Vagina (tissue), 2 donors: ENCODE measurements around the gene TPX2. TPM values are rescaled to one million over a fixed set of nuclear protein-coding genes. Genes with fewer than 3 reads are reported as not detected.
"Not testable (repeated sequence)": the region's sequence is repeated elsewhere in the genome, so short reads cannot be mapped to it uniquely, and the experiment has no call there.

ENCODE experiments used
- DNase-seq, 2 donors: peaks; one replicate each; pipeline ENCODE4 v3.0.0-alpha.2; 2017; ENCODE audit errors: extremely low spot score in 2 of 2
- H3K27ac ChIP-seq: fragments of 200-600 bp; sonication (generic); one replicate; pipeline ENCODE4 v1.5.1; 2019
- H3K27me3 ChIP-seq: fragments of 200-600 bp; sonication (generic); one replicate; pipeline ENCODE4 v1.5.1; 2019
- H3K36me3 ChIP-seq, 2 donors: fragments of 200-600 bp; sonication (generic); one replicate each; pipeline ENCODE4 v1.5.1; 2017 to 2019
- H3K4me1 ChIP-seq: fragments of 200-600 bp; sonication (generic); one replicate; pipeline ENCODE4 v1.5.1; 2019
- H3K4me3 ChIP-seq, 2 donors: fragments of 200-600 bp; sonication (generic); 1 replicate in 1 of 2; 2 replicates in 1 of 2; pipeline ENCODE4 v1.5.1; 2016 to 2019
- H3K9me3 ChIP-seq: fragments of 200-600 bp; sonication (generic); one replicate; pipeline ENCODE4 v1.5.1; 2019
- POLR2A ChIP-seq, 2 donors: fragments of 450-650 bp; IDR thresholded peaks; one replicate each; pipeline ENCODE4 v1.6.1; 2017; ENCODE audit warnings: antibody characterized with exemption in 2 of 2, mild to moderate bottlenecking in 2 of 2, moderate library complexity in 2 of 2
- POLR2AphosphoS5 ChIP-seq, 2 donors: sonication (generic); formaldehyde crosslinking; IDR thresholded peaks; one replicate each; pipeline ENCODE4 v1.9.0; 2017; ENCODE audit warnings: antibody characterized with exemption in 2 of 2, mild to moderate bottlenecking in 2 of 2, low read depth in 1 of 2; ENCODE audit not compliant: insufficient read depth in 1 of 2
- intact Hi-C: fragments of 100-400 bp; cut with DNase I; formaldehyde crosslinking; loops from one replicate; pipeline ENCODE4 v1.15.1; 2023
- total RNA-seq: library from RNA; depleted of rRNA; stranded (reverse); fragments of >200 nt; gene quantifications from one replicate; pipeline ENCODE4 v1.2.3, GENCODE V29; 2016
- TF ChIP-seq, protein P1 (sequence below), 3 experiments: fragments of 450-650 bp in 2 of 3; fragments of 200-600 bp in 1 of 3; sonication (generic) in 1 of 3; IDR thresholded peaks; one replicate each; pipeline ENCODE4 v1.5.1; 2017 to 2019; ENCODE audit warnings: antibody characterized with exemption in 3 of 3, mild to moderate bottlenecking in 2 of 3, moderate library complexity in 2 of 3

The TPX2 gene
- total RNA-seq, 1 donor from 2014 or later: 6.1 TPM

DNA sequence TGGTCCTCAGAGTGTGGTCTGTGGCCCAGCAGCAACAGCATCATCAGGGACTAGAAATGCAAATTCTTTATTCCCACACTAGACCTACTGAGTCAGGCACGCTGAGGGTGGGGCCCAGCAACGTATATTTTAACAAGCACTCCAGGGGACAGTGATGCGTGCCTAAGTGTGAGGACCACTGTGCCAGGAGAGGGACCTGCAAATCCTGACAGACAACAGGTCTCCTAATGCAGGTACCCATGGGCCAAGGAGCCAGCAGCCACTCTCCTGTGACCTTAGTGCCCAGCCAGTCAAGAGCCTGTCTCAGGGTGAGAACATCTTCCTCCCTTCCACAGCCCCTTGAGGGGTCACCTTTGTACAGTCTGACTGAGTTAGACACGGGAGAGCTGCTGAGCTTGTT, 72.1 kb downstream of the TPX2 start:
- DNase-seq: no peak
- Histone ChIP-seq H3K4me1 (no peaks in the 10 kb centered on the region), H3K36me3 (no peaks in the 10 kb centered on the region), H3K27me3 (no peaks in the 10 kb centered on the region), H3K9me3 (no peaks in the 10 kb centered on the region), H3K4me3 (no peak overlapping the region), H3K27ac (no peak overlapping the region)
- TF ChIP-seq POLR2A (IDR thresholded peaks at IDR 0.05): no peak
- TF ChIP-seq, protein P1, sequence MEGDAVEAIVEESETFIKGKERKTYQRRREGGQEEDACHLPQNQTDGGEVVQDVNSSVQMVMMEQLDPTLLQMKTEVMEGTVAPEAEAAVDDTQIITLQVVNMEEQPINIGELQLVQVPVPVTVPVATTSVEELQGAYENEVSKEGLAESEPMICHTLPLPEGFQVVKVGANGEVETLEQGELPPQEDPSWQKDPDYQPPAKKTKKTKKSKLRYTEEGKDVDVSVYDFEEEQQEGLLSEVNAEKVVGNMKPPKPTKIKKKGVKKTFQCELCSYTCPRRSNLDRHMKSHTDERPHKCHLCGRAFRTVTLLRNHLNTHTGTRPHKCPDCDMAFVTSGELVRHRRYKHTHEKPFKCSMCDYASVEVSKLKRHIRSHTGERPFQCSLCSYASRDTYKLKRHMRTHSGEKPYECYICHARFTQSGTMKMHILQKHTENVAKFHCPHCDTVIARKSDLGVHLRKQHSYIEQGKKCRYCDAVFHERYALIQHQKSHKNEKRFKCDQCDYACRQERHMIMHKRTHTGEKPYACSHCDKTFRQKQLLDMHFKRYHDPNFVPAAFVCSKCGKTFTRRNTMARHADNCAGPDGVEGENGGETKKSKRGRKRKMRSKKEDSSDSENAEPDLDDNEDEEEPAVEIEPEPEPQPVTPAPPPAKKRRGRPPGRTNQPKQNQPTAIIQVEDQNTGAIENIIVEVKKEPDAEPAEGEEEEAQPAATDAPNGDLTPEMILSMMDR (IDR thresholded peaks at IDR 0.05): no peak
- TF ChIP-seq POLR2AphosphoS5 (IDR thresholded peaks at IDR 0.05; ENCODE audit: insufficient read depth in 1 of 2, low read depth in 1 of 2): no peak
- intact Hi-C loops: no loop called here

DNA sequence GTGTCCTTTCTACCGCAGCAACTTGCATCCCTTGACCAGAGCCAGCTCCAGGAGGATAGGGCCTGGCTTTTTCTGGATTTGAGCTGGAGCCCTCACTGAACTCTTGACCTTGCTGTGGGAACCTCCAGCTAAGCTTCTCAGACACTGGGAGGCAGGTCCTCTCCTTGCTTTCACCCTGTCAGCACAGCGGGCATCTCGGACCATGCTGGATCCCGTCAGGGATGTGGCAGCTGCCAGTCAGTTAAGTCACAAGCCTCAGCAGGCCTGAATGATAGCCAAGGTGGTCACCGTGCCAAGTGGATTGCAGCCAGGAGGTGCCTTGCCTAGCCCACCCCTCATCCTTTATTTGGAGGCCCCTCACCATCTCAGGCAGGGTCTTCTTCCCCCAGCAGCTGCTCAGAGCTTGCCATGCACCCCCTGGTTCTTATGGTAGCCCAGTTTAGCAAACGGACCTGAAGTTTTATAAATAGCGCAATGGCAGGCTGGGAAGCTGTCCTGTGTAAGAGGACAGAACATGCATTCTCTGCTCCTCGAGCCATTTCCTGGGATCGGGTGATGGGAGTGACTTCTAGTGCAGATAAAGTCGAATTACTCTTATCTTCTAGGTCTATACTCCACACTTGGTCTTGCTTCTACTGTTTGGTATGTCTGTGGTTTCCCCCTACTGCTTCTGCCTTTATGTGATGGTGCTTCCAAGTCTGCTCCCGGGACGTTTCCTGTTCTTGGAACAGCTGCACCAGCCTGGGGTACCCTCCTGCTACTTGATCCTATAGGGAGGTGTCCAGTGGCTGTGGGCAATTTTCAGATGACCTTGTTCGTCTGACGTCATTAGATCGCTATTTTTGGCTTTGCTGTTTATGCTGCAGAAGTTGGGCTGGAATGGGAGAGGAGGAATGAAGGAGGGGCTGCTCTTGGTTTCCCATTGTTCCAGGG, 73.0 kb downstream of the TPX2 start:
- no peaks in the 10 kb centered on the region for H3K4me1 ChIP-seq
- TF ChIP-seq POLR2A (IDR thresholded peaks at IDR 0.05) (no peak), POLR2AphosphoS5 (IDR thresholded peaks at IDR 0.05; ENCODE audit: insufficient read depth in 1 of 2, low read depth in 1 of 2) (no peak)
- TF ChIP-seq, protein P1 (IDR thresholded peaks at IDR 0.05): no peak
- intact Hi-C loops: no loop called here
- no peaks in the 10 kb centered on the region for H3K9me3 ChIP-seq
- DNase-seq: no peak
- no peak overlapping the region for H3K27ac ChIP-seq
- no peaks in the 10 kb centered on the region for H3K27me3 ChIP-seq
- no peaks in the 10 kb centered on the region for H3K36me3 ChIP-seq
- no peak overlapping the region for H3K4me3 ChIP-seq

DNA sequence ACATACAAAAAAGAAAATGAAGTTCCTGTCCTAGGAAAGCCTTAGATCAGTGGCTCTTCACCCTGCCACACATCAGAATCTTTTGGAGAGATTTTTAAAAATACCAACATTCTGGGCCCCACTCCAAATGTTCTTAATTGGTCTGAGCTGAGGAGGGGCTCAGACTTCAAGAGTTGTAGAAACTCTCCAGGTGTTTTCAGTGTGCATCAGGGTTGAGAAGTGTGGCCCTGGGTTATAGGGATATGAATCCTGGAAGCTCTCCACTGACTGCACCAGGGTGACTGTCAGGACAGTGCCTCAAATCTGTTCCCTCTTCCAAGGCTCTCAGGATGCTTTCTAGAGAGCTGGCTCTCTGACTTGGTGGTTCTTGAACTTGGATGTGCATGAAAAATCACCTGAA, 74.5 kb downstream of the TPX2 start:
- Histone ChIP-seq H3K36me3 (no peaks in the 10 kb centered on the region), H3K4me3 (no peak overlapping the region), H3K4me1 (no peaks in the 10 kb centered on the region), H3K9me3 (no peaks in the 10 kb centered on the region), H3K27me3 (no peaks in the 10 kb centered on the region), H3K27ac (no peak overlapping the region)
- DNase-seq: no peak
- intact Hi-C loops: no loop called here
- TF ChIP-seq POLR2A (IDR thresholded peaks at IDR 0.05) (no peak), POLR2AphosphoS5 (IDR thresholded peaks at IDR 0.05; ENCODE audit: insufficient read depth in 1 of 2, low read depth in 1 of 2) (no peak)
- TF ChIP-seq, protein P1 (IDR thresholded peaks at IDR 0.05): no peak

DNA sequence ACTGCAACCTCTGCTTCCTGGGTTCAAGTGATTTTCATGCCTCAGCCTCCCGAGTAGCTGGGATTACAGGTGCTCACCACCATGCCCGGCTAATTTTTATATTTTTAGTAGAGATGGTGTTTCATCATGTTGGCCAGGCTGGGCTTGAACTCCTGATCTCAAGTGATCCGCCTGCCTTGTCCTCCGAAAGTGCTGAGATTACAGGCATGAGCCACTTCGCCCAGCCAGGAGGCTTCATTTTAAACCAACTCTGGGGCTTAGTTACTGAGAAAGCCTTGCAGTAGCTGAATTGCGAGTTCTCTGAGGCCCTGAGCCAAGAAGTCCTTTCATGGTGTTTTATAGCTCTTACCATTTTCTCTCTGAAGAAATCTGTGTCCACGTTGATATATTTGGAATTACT, 75.1 kb downstream of the TPX2 start:
- intact Hi-C loops, H3K27me3 ChIP-seq, H3K27ac ChIP-seq, H3K9me3 ChIP-seq, H3K4me1 ChIP-seq, H3K4me3 ChIP-seq, H3K36me3 ChIP-seq, DNase-seq: not testable (repeated sequence)

DNA sequence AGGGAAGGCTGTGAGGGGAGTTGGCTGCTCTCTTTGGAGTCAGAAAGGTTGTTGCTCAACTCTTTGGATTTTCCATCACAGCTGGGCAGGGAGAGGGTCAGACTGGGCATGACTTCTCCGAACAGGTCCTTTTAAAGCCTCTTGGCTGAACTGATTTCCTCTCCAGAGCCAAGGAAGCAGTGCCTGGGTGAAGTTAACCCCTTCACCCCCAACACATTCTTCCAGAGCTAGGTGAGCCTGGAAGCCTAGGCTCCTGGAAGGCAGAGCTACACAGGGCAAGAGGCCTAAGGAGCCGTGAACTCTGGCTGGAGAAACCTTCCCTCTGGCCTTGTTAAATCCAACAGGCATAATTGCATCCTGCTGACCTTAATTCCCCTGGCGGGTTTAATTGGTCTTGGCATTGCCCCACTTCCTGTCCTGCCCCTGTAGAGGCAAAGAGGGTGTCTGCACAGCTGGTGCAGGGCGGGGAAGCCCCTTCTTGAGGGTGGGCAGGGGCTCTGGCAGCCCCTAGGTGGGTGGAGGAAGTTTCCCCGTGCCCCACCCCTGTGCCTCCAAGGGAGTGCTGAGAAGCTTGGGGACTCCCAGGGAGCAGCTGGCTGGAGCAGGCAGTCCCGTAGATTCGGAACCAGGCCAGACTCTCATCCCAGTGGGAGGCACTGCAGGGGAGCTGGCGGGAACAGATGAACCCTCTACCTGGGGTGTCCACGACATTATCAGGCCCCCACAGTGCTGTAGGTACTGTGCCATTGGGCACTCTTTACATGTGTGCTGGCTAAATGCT, 76.5 kb downstream of the TPX2 start:
- H3K4me3 ChIP-seq: no peak overlapping the region
- no peaks in the 10 kb centered on the region for H3K9me3 ChIP-seq
- no peaks in the 10 kb centered on the region for H3K27me3 ChIP-seq
- H3K4me1 ChIP-seq: no peaks in the 10 kb centered on the region
- no peak overlapping the region for H3K27ac ChIP-seq
- intact Hi-C loops: no loop called here
- TF ChIP-seq, protein P1 (IDR thresholded peaks at IDR 0.05): no peak
- TF ChIP-seq POLR2AphosphoS5 (IDR thresholded peaks at IDR 0.05; ENCODE audit: insufficient read depth in 1 of 2, low read depth in 1 of 2) (no peak), POLR2A (IDR thresholded peaks at IDR 0.05) (no peak)
- DNase-seq: no peak
- H3K36me3 ChIP-seq: no peaks in the 10 kb centered on the region
